GM19438 (cell line): ENCODE data around the gene SP100.

ENCODE experiments used
- ATAC-seq: cut with Tn5 transposase; IDR thresholded peaks from one replicate; pipeline ENCODE4 v1.9.1; 2021; ENCODE audit warnings: low read depth; ENCODE audit not compliant: unreplicated experiment

The SP100 gene

GRCh38 chr2:230592775-230593174 lies 176.8 kb downstream of the SP100 start:
- ATAC-seq: no peak
